ENCODE measurements around the gene NT5C.

GRCh38 chr17:75130632-75131277 is 787 bp downstream of the NT5C start:
- TF ChIP-seq CTCF (IDR thresholded peaks at IDR 0.05) (peak in 3 of 4 experiments; percentile 35 to 57 (median 45)), POLR2A (IDR thresholded peaks at IDR 0.05) (no peak)

All from gastroesophageal sphincter (tissue), 3 donors.